Mucosa of gallbladder (tissue), 1 donor: ENCODE results near the gene RPAP2. TPM values are rescaled to one million over a fixed set of nuclear protein-coding genes. Genes with fewer than 3 reads are reported as not detected.
"Not testable (repeated sequence)": the region's sequence is repeated elsewhere in the genome, so short reads cannot be mapped to it uniquely, and the experiment has no call there.

Source experiments
- DNase-seq: peaks from one replicate; pipeline ENCODE4 v3.0.0-alpha.2; 2020; ENCODE audit warnings: low spot score
- total RNA-seq: library from RNA; stranded (reverse); gene quantifications from one replicate; pipeline ENCODE4 v1.2.1, GENCODE V29; 2021
- donor health status: DM: no; HTN: no; CAD: no.

Gene RPAP2
- total RNA-seq, 1 donor from 2014 or later = 21.5 TPM

- DNase-seq = no peak
Measured at GRCh38 chr1:92374223-92374622, 75.4 kb downstream of the RPAP2 start.

GRCh38 chr1:92376345-92376744 lies 77.5 kb downstream of the RPAP2 start:
- no peak for DNase-seq

GRCh38 chr1:92377991-92378390 lies 79.1 kb downstream of the RPAP2 start:
- not testable (repeated sequence) for DNase-seq

- no peak for DNase-seq
Measured at GRCh38 chr1:92380867-92381266, 82.0 kb downstream of the RPAP2 start.

- not testable (repeated sequence) for DNase-seq
Measured at GRCh38 chr1:92393966-92394365, 95.1 kb downstream of the RPAP2 start.

GRCh38 chr1:92398519-92398918 lies 99.7 kb downstream of the RPAP2 start:
- DNase-seq = no peak

GRCh38 chr1:92399076-92399475 lies 100.2 kb downstream of the RPAP2 start:
- no peak for DNase-seq

GRCh38 chr1:92404661-92405060 lies 105.8 kb downstream of the RPAP2 start:
- DNase-seq = no peak

- DNase-seq = no peak
Measured at GRCh38 chr1:92408825-92409224, 110.0 kb downstream of the RPAP2 start.

- DNase-seq = no peak
Measured at GRCh38 chr1:92409946-92410549, 111.2 kb downstream of the RPAP2 start.

GRCh38 chr1:92410706-92411105 lies 111.8 kb downstream of the RPAP2 start:
- no peak for DNase-seq

GRCh38 chr1:92411511-92411910 lies 112.7 kb downstream of the RPAP2 start:
- no peak for DNase-seq

GRCh38 chr1:92419642-92420041 lies 120.8 kb downstream of the RPAP2 start:
- no peak for DNase-seq

- no peak for DNase-seq
Measured at GRCh38 chr1:92424381-92424780, 125.5 kb downstream of the RPAP2 start.

- no peak for DNase-seq
Measured at GRCh38 chr1:92425617-92426016, 126.8 kb downstream of the RPAP2 start.

- DNase-seq = no peak
Measured at GRCh38 chr1:92430030-92430429, 131.2 kb downstream of the RPAP2 start.

- not testable (repeated sequence) for DNase-seq
Measured at GRCh38 chr1:92434572-92434971, 135.7 kb downstream of the RPAP2 start.

- no peak for DNase-seq
Measured at GRCh38 chr1:92439291-92439690, 140.4 kb downstream of the RPAP2 start.

GRCh38 chr1:92441316-92441696 lies 142.4 kb downstream of the RPAP2 start:
- DNase-seq = no peak

- DNase-seq = peak; percentile 22
Measured at GRCh38 chr1:92441697-92442342, 143.0 kb downstream of the RPAP2 start.

- no peak for DNase-seq
Measured at GRCh38 chr1:92442351-92442750, 143.5 kb downstream of the RPAP2 start.

GRCh38 chr1:92443893-92444292 lies 145.0 kb downstream of the RPAP2 start:
- no peak for DNase-seq

- DNase-seq = no peak
Measured at GRCh38 chr1:92444351-92444750, 145.5 kb downstream of the RPAP2 start.

GRCh38 chr1:92445865-92446264 lies 147.0 kb downstream of the RPAP2 start:
- DNase-seq = no peak
